ENCODE results near the gene PHACTR1. TPM values are rescaled to one million over a fixed set of nuclear protein-coding genes. Genes with fewer than 3 reads are reported as not detected.

PHACTR1 gene
- total RNA-seq, 1 experiment from 2014 or later, result 15.5 TPM

GRCh38 chr6:13222048-13222447 lies 505.5 kb downstream of the PHACTR1 start:
- no peaks in the 10 kb centered on the region for H3K4me1 Mint-ChIP-seq
- no peaks in the 10 kb centered on the region for H3K9me3 Mint-ChIP-seq
- no peak overlapping the region for H3K27ac Mint-ChIP-seq
- no peaks in the 10 kb centered on the region for H3K36me3 Mint-ChIP-seq
- H3K27me3 Mint-ChIP-seq (ENCODE audit: low read depth), result no peaks in the 10 kb centered on the region
- ATAC-seq, result no peak
- ChIA-PET CTCF (no interaction called here), POLR2A (no interaction called here)
- H3K4me3 Mint-ChIP-seq, result no peak overlapping the region
- DNase-seq (ENCODE audit: low spot score), result no peak
- TF ChIP-seq PREB (CRISPR knock-in tag; IDR thresholded peaks at IDR 0.05; ENCODE audit: borderline replicate concordance), result no peak
- no peak for TF ChIP-seq NFATC4 (CRISPR knock-in tag; IDR thresholded peaks at IDR 0.05)
- no peak for TF ChIP-seq TP53 (CRISPR knock-in tag; IDR thresholded peaks at IDR 0.05)

GRCh38 chr6:13226071-13226470 lies 509.5 kb downstream of the PHACTR1 start:
- POLR2A ChIA-PET, result no interaction called here
- Mint-ChIP-seq H3K4me1 (peaks cover 10% of the 10 kb centered on the region), H3K4me3 (no peak overlapping the region), H3K27me3 (ENCODE audit: low read depth) (no peaks in the 10 kb centered on the region), H3K36me3 (no peaks in the 10 kb centered on the region), H3K9me3 (no peaks in the 10 kb centered on the region), H3K27ac (no peak overlapping the region)
- TF ChIP-seq MYBL2 (CRISPR knock-in tag; IDR thresholded peaks at IDR 0.05), result no peak
- TF ChIP-seq MAX (CRISPR knock-in tag; IDR thresholded peaks at IDR 0.05), result no peak
- no peak for TF ChIP-seq ZNF263 (CRISPR knock-in tag; IDR thresholded peaks at IDR 0.05; ENCODE audit: low read depth)
- TF ChIP-seq ATF2 (CRISPR knock-in tag; IDR thresholded peaks at IDR 0.05; ENCODE audit: borderline replicate concordance, low read depth), result no peak
- no peak for TF ChIP-seq FOXK1 (CRISPR knock-in tag; IDR thresholded peaks at IDR 0.05)
- TF ChIP-seq CREB1 (CRISPR knock-in tag; IDR thresholded peaks at IDR 0.05), result no peak
- no peak for TF ChIP-seq ZNF423 (CRISPR knock-in tag; IDR thresholded peaks at IDR 0.05)
- no peak for TF ChIP-seq E2F4 (CRISPR knock-in tag; IDR thresholded peaks at IDR 0.05; ENCODE audit: borderline replicate concordance, low read depth)
- no peak for TF ChIP-seq AR (CRISPR knock-in tag; IDR thresholded peaks at IDR 0.05)
- no peak for TF ChIP-seq ZNF121 (CRISPR knock-in tag; IDR thresholded peaks at IDR 0.05)
- ATAC-seq (no peak), DNase-seq (ENCODE audit: low spot score) (no peak)
- CTCF ChIA-PET, result no interaction called here

GRCh38 chr6:13228264-13229204 lies 512.0 kb downstream of the PHACTR1 start:
- Mint-ChIP-seq H3K36me3 (no peaks in the 10 kb centered on the region), H3K9me3 (no peaks in the 10 kb centered on the region), H3K4me1 (peaks cover 10% of the 10 kb centered on the region), H3K27ac (no peak overlapping the region), H3K4me3 (no peak overlapping the region), H3K27me3 (ENCODE audit: low read depth) (no peaks in the 10 kb centered on the region)
- ChIA-PET CTCF (interaction anchor here (0.6 to 1.1 kb wide), 3 partner anchors 33 to 317 kb away, joined by 3 to 5 read pairs (median 4); no protein-coding TSS in a partner anchor), POLR2A (no interaction called here)
- ATAC-seq, result no peak
- no peak for DNase-seq (ENCODE audit: low spot score)
- TF ChIP-seq ATF6 (CRISPR knock-in tag; IDR thresholded peaks at IDR 0.05) (no peak), ATF1 (CRISPR knock-in tag; IDR thresholded peaks at IDR 0.05) (no peak), ZNF416 (CRISPR knock-in tag; IDR thresholded peaks at IDR 0.05) (no peak), RELA (CRISPR knock-in tag; IDR thresholded peaks at IDR 0.05; ENCODE audit: borderline replicate concordance) (no peak), NFATC4 (CRISPR knock-in tag; IDR thresholded peaks at IDR 0.05) (no peak), TCF7 (CRISPR knock-in tag; IDR thresholded peaks at IDR 0.05; ENCODE audit: low read depth) (no peak)

All from WTC11 (cell line).